Transverse colon (tissue), 4 donors: ENCODE results near the gene NFIA. TPM values are rescaled to one million over a fixed set of nuclear protein-coding genes. Genes with fewer than 3 reads are reported as not detected.

Experiments used
- DNase-seq: peaks from one replicate; pipeline ENCODE4 v3.0.0-alpha.2; 2019
- H3K27ac ChIP-seq, 4 donors: fragments of 200-600 bp; sonication (generic); 2 replicates each; pipeline ENCODE4 v1.5.1; 2016 to 2018; ENCODE audit warnings: inconsistent platforms in 4 of 4
- H3K27me3 ChIP-seq: fragments of 200-600 bp; sonication (generic); 2 replicates; pipeline ENCODE4 v1.5.1; 2017; ENCODE audit warnings: inconsistent platforms
- H3K36me3 ChIP-seq, 4 donors: fragments of 200-600 bp; sonication (generic); 2 replicates each; pipeline ENCODE4 v1.5.1; 2017 to 2019; ENCODE audit warnings: inconsistent platforms in 4 of 4
- H3K4me1 ChIP-seq, 4 donors: fragments of 200-600 bp; sonication (generic); 2 replicates each; pipeline ENCODE4 v1.5.1; 2017 to 2020; ENCODE audit warnings: inconsistent platforms in 4 of 4
- H3K4me3 ChIP-seq, 4 donors: fragments of 200-600 bp; sonication (generic); 1 replicate in 1 of 4; 2 replicates in 3 of 4; pipeline versions ENCODE4 v1.5.1 to v1.6.1; 2017 to 2019; ENCODE audit warnings: inconsistent platforms in 4 of 4
- H3K9me3 ChIP-seq, 2 donors: fragments of 200-600 bp; sonication (generic); 2 replicates each; pipeline ENCODE4 v1.5.1; 2017 to 2019; ENCODE audit warnings: inconsistent platforms in 2 of 2
- CTCF ChIP-seq, 5 experiments: fragments of 200-600 bp in 3 of 5; fragments of 450-650 bp in 2 of 5; sonication (generic) in 3 of 5; IDR thresholded peaks; 1 replicate in 2 of 5; 2 replicates in 3 of 5; pipeline ENCODE4 v1.5.1; 2016 to 2017; ENCODE audit warnings: antibody characterized with exemption in 5 of 5, inconsistent platforms in 3 of 5, mild to moderate bottlenecking in 2 of 5, moderate library complexity in 1 of 5
- EP300 ChIP-seq: sonication (generic); formaldehyde crosslinking; IDR thresholded peaks from one replicate; pipeline ENCODE4 v1.6.1; 2017; ENCODE audit warnings: antibody characterized with exemption, low read depth
- POLR2A ChIP-seq: fragments of 450-650 bp; IDR thresholded peaks from one replicate; pipeline ENCODE4 v1.6.1; 2016; ENCODE audit warnings: antibody characterized with exemption, mild to moderate bottlenecking, moderate library complexity
- POLR2AphosphoS5 ChIP-seq, 3 donors: sonication (generic); formaldehyde crosslinking; IDR thresholded peaks; one replicate each; pipeline ENCODE4 v1.6.1; 2016; ENCODE audit warnings: antibody characterized with exemption in 3 of 3
- WGBS, 2 donors: methylation state at CpG; one replicate each; pipeline ENCODE4 v1.1.5; 2018; ENCODE audit warnings: low coverage in 1 of 2; 5-methylcytosine and 5-hydroxymethylcytosine counted together
- in situ Hi-C, 4 donors: fragments of 200-750 bp; cut with MboI; loops; one replicate each; pipeline versions ENCODE4 v1.15.0 to v1.15.1; 2017; ENCODE audit warnings: low sequenced_read_pairs in 3 of 4, low pct_ligation_motif_present in 1 of 4, low pct_unique_long_range_greater_than_20kb in 1 of 4
- intact Hi-C: fragments of 100-400 bp; cut with DNase I; formaldehyde crosslinking; loops from one replicate; pipeline ENCODE4 v1.15.1; 2023; ENCODE audit warnings: low total_unique reads
- total RNA-seq, 4 donors: library from RNA; depleted of rRNA; stranded (reverse); fragments of >200 nt; gene quantifications; one replicate each; pipeline ENCODE4 v1.1.0, GENCODE V29; 2016

NFIA gene
- total RNA-seq, 4 donors from 2014 or later: 17.3 to 37.2 (median 29.8) TPM

GRCh38 chr1:61181067-61182038 lies 99.0 kb downstream of the NFIA start:
- Histone ChIP-seq H3K27me3 (no peaks in the 10 kb centered on the region), H3K27ac (peak overlapping the region; percentile 81 to 88 (median 84)), H3K4me3 (no peak overlapping the region), H3K4me1 (peaks cover 6 to 42% (median 28%) of the 10 kb centered on the region in 4 donors), H3K9me3 (no peaks in the 10 kb centered on the region), H3K36me3 (no peaks in the 10 kb centered on the region)
- no peak for DNase-seq
- TF ChIP-seq POLR2A: no peak
- no peak for TF ChIP-seq CTCF (IDR thresholded peaks at IDR 0.05)
- no peak for TF ChIP-seq POLR2AphosphoS5 (IDR thresholded peaks at IDR 0.05)
- TF ChIP-seq EP300: no peak
- intact Hi-C loops (no loop called here), in situ Hi-C loops (no loop called here)
- 100% methylated on average over 1 of the region's 1 CpG for WGBS, 2 donors

- peaks cover 6 to 45% (median 30%) of the 10 kb centered on the region in 4 donors for H3K4me1 ChIP-seq
- DNase-seq: no peak
- TF ChIP-seq CTCF (IDR thresholded peaks at IDR 0.05) (peak in 1 of 5 experiments; percentile 19), POLR2A (no peak), EP300 (no peak), POLR2AphosphoS5 (IDR thresholded peaks at IDR 0.05) (peak in 2 of 3 donors; percentile 45 to 49)
- in situ Hi-C loops: no loop called here
- 53 to 92% methylated on average over 2 of the region's 2 CpGs for WGBS, 2 donors
- H3K9me3 ChIP-seq: no peaks in the 10 kb centered on the region
- intact Hi-C loops: no loop called here
- no peaks in the 10 kb centered on the region for H3K36me3 ChIP-seq
- no peaks in the 10 kb centered on the region for H3K27me3 ChIP-seq
- H3K4me3 ChIP-seq: no peak overlapping the region
- H3K27ac ChIP-seq: peak overlapping the region; percentile 81 to 88 (median 84)
Measured at GRCh38 chr1:61182049-61182448, 99.7 kb downstream of the NFIA start.

GRCh38 chr1:61182480-61182879 lies 100.1 kb downstream of the NFIA start:
- in situ Hi-C loops: no loop called here
- TF ChIP-seq POLR2A: no peak
- no peak for TF ChIP-seq CTCF (IDR thresholded peaks at IDR 0.05)
- no peak for TF ChIP-seq POLR2AphosphoS5 (IDR thresholded peaks at IDR 0.05)
- TF ChIP-seq EP300: no peak
- Histone ChIP-seq H3K9me3 (no peaks in the 10 kb centered on the region), H3K36me3 (no peaks in the 10 kb centered on the region), H3K27me3 (no peaks in the 10 kb centered on the region), H3K4me3 (no peak overlapping the region), H3K27ac (peak overlapping the region; percentile 81 to 88 (median 84)), H3K4me1 (peaks cover 6 to 47% (median 32%) of the 10 kb centered on the region in 4 donors)
- intact Hi-C loops: no loop called here
- no peak for DNase-seq
- WGBS, 2 donors: 70 to 86% methylated on average over 3 of the region's 3 CpGs

GRCh38 chr1:61183471-61184039 lies 101.2 kb downstream of the NFIA start:
- H3K27ac ChIP-seq: peak overlapping the region; percentile 81 to 88 (median 84)
- H3K9me3 ChIP-seq: no peaks in the 10 kb centered on the region
- intact Hi-C loops (no loop called here), in situ Hi-C loops (no loop called here)
- H3K4me1 ChIP-seq: peaks cover 6 to 52% (median 34%) of the 10 kb centered on the region in 4 donors
- peak overlapping the region in 3 of 4 donors; percentile 19 to 41 (median 25) for H3K4me3 ChIP-seq
- WGBS, 2 donors: 37 to 56% methylated on average over 6 to 9 of the region's 9 CpGs
- TF ChIP-seq POLR2A (no peak), EP300 (no peak), CTCF (IDR thresholded peaks at IDR 0.05) (no peak), POLR2AphosphoS5 (IDR thresholded peaks at IDR 0.05) (peak in 2 of 3 donors; percentile 25 to 36)
- peak; percentile 49 for DNase-seq
- H3K27me3 ChIP-seq: no peaks in the 10 kb centered on the region
- no peaks in the 10 kb centered on the region for H3K36me3 ChIP-seq
